B cell (primary cell): Measurements from ENCODE around the gene SLC2A13. TPM values are rescaled to one million over a fixed set of nuclear protein-coding genes. Genes with fewer than 3 reads are reported as not detected.

ENCODE experiments used
- ATAC-seq: fragments of 200-7000 bp; cut with Tn5 transposase; one replicate; pipeline ENCODE4 v1.10.0; 2021; ENCODE audit warnings: low read depth, mild to moderate bottlenecking, moderate number of reproducible peaks, moderate library complexity
- CTCF ChIA-PET: fragments of 350-600 bp; sonication (Branson Sonifier 250); formaldehyde crosslinking; loops from one replicate; lab custom pipeline; 2021; ENCODE audit warnings: antibody characterized with exemption, inconsistent platforms; lab: Charles Lee
- POLR2A ChIA-PET: fragments of 350-600 bp; sonication (Branson Sonifier 250); formaldehyde crosslinking; loops from one replicate; lab custom pipeline; 2021; ENCODE audit warnings: antibody characterized with exemption; lab: Charles Lee
- DNase-seq: peaks from one replicate; pipeline ENCODE4 v3.0.0; 2013
- H2AFZ ChIP-seq: 2 replicates; pipeline ENCODE4 v1.6.1; 2012; ENCODE audit warnings: mild to moderate bottlenecking, low read depth, low read length; ENCODE audit not compliant: insufficient read depth, poor library complexity, severe bottlenecking
- H3K27ac ChIP-seq, 2 donors: 1 replicate in 1 of 2; 2 replicates in 1 of 2; pipeline ENCODE4 v1.5.1; 2012 to 2013; ENCODE audit warnings: low read length in 2 of 2, mild to moderate bottlenecking in 2 of 2, moderate library complexity in 1 of 2
- H3K27me3 ChIP-seq, 4 experiments: fragments of 200-600 bp in 1 of 4; sonication (generic) in 1 of 4; replicated peaks in 1 of 4; 1 replicate in 2 of 4; 2 replicates in 2 of 4; pipeline versions ENCODE4 v1.6.1 to v1.7.0; 2013 to 2016; ENCODE audit warnings: low read length in 3 of 4, mild to moderate bottlenecking in 2 of 4, mixed read lengths in 1 of 4, moderate library complexity in 1 of 4; ENCODE audit not compliant: insufficient read depth in 4 of 4, control insufficient read depth in 3 of 4; ENCODE audit errors: control extremely low read depth in 1 of 4
- H3K36me3 ChIP-seq, 2 experiments: replicated peaks in 1 of 2; 1 replicate in 1 of 2; 2 replicates in 1 of 2; pipeline versions ENCODE4 v1.6.1 to v1.7.1; 2013; ENCODE audit warnings: low read length in 1 of 2; ENCODE audit not compliant: insufficient read depth in 2 of 2, control insufficient read depth in 1 of 2; ENCODE audit errors: control extremely low read depth in 1 of 2, extremely low read depth in 1 of 2
- H3K4me1 ChIP-seq, 2 donors: fragments of 200-600 bp in 1 of 2; sonication (generic) in 1 of 2; 1 replicate in 1 of 2; 2 replicates in 1 of 2; pipeline versions ENCODE4 v1.5.1 to v1.6.1; 2013 to 2017; ENCODE audit warnings: low read length in 2 of 2; ENCODE audit not compliant: control insufficient read depth in 2 of 2, insufficient read depth in 2 of 2
- H3K4me2 ChIP-seq: replicated peaks from 2 replicates; pipeline ENCODE3; 2012; ENCODE audit warnings: mild to moderate bottlenecking, low read depth, low read length; ENCODE audit not compliant: poor library complexity, severe bottlenecking
- H3K4me3 ChIP-seq, 5 experiments: fragments of 200-600 bp in 1 of 5; sonication (generic) in 1 of 5; 1 replicate in 3 of 5; 2 replicates in 2 of 5; pipeline versions ENCODE4 v1.5.1 to v1.7.0; 2011 to 2016; ENCODE audit warnings: low read length in 4 of 5, mild to moderate bottlenecking in 4 of 5, low read depth in 2 of 5, control low read depth in 1 of 5, moderate library complexity in 1 of 5; ENCODE audit not compliant: insufficient read depth in 1 of 5; ENCODE audit errors: control extremely low read depth in 1 of 5, extremely low read depth in 1 of 5
- H3K79me2 ChIP-seq: fragments of 200-600 bp; sonication (generic); one replicate; pipeline ENCODE4 v1.6.0; 2016; ENCODE audit warnings: low read length; ENCODE audit not compliant: control insufficient read depth, insufficient read depth
- H3K9ac ChIP-seq: fragments of 200-600 bp; sonication (generic); 2 replicates; pipeline ENCODE4 v1.6.1; 2017; ENCODE audit warnings: mild to moderate bottlenecking, low read length, moderate library complexity
- H3K9me3 ChIP-seq, 3 donors: one replicate each; pipeline versions ENCODE4 v1.6.1 to v1.7.1; 2013; ENCODE audit warnings: low read length in 2 of 3; ENCODE audit not compliant: control insufficient read depth in 2 of 3, insufficient read depth in 1 of 3; ENCODE audit errors: control extremely low read depth in 1 of 3
- H4K20me1 ChIP-seq: 2 replicates; pipeline ENCODE4 v1.6.0; 2012; ENCODE audit warnings: mild to moderate bottlenecking, low read length; ENCODE audit not compliant: insufficient read depth, control insufficient read depth, poor library complexity, severe bottlenecking
- H3K27ac Mint-ChIP-seq: one replicate; pipeline ENCODE4 v1.8.0; 2021; ENCODE audit warnings: mixed read lengths
- H3K27me3 Mint-ChIP-seq: one replicate; pipeline ENCODE4 v1.8.0; 2021; ENCODE audit warnings: mixed read lengths
- H3K4me1 Mint-ChIP-seq: one replicate; pipeline ENCODE4 v1.8.0; 2021; ENCODE audit warnings: mixed read lengths
- H3K4me3 Mint-ChIP-seq: one replicate; pipeline ENCODE4 v1.8.0; 2021; ENCODE audit warnings: mixed read lengths
- H3K9me3 Mint-ChIP-seq: one replicate; pipeline ENCODE4 v1.8.0; 2022; ENCODE audit warnings: mixed read lengths; ENCODE audit not compliant: insufficient read depth
- EZH2 ChIP-seq: IDR thresholded peaks from 2 replicates; pipeline ENCODE4 v1.6.1; 2012; ENCODE audit warnings: borderline replicate concordance, low read depth, mild to moderate bottlenecking, moderate library complexity, low read length; ENCODE audit not compliant: insufficient read depth, poor library complexity, severe bottlenecking
- WGBS: methylation state at CpG from one replicate; pipeline ENCODE4 v1.1.5; 2013; ENCODE audit warnings: missing lambda C conversion rate; ENCODE audit not compliant: insufficient coverage; 5-methylcytosine and 5-hydroxymethylcytosine counted together
- intact Hi-C: fragments of 100-400 bp; cut with micrococcal nuclease; formaldehyde crosslinking; loops from one replicate; pipeline ENCODE4 v1.10.0; 2022
- polyA plus RNA-seq: library from polyadenylated mRNA; depleted of rRNA; stranded (reverse); fragments of >200 nt; gene quantifications from 2 replicates; pipeline ENCODE4 v1.2.3, GENCODE V29; 2012
- total RNA-seq, 2 donors: library from RNA; stranded (reverse); fragments of 120-200 nt in 1 of 2; gene quantifications; 1 replicate in 1 of 2; 2 replicates in 1 of 2; pipeline versions ENCODE4 v1.2.3 to v1.2.4, GENCODE V29; 2013 to 2022
- TF ChIP-seq, protein P1 (sequence below): fragments of 200-600 bp; IDR thresholded peaks from one replicate; pipeline ENCODE4 v1.8.0; 2022; ENCODE audit warnings: antibody characterized with exemption, mild to moderate bottlenecking

Gene SLC2A13
- total and polyA plus RNA-seq, 2 donors (not counting 1 experiment from before 2014, with no cell fraction given), result 2.1 to 8.6 TPM

DNA sequence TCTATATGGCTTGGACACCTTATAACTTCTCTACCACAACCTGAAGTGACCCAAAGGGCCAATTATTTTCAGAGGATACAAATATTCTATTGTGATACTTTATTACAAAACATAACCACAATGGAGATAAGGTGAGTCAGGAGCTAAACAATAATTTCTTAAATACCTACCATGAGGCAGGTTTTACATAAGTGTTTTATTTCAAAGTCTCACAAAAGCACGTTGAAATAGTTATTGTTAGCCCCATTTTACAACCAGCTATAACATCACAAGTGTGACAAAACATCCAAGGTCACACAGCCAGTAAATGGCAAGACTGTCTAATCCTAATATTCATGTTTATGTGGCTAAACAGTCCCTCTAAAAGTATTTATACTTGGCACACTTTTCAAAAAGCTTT lies 40.2 kb downstream of the SLC2A13 start:
- no peak overlapping the region for H2AFZ ChIP-seq
- H3K4me2 ChIP-seq, result no peak overlapping the region
- no peak overlapping the region for H3K9ac ChIP-seq
- no peaks in the 10 kb centered on the region for H3K79me2 ChIP-seq
- H3K9me3 ChIP-seq, result no peaks in the 10 kb centered on the region
- H3K36me3 ChIP-seq, result no peaks in the 10 kb centered on the region
- POLR2A ChIA-PET, result no interaction called here
- H3K4me3 ChIP-seq, result no peak overlapping the region
- WGBS, result no CpG with 5 or more reads among the region's 1 CpG
- intact Hi-C loops, result no loop called here
- DNase-seq (no peak), ATAC-seq (no peak)
- no peak overlapping the region for H3K27ac ChIP-seq
- no peaks in the 10 kb centered on the region for H4K20me1 ChIP-seq
- Mint-ChIP-seq H3K4me1 (no peaks in the 10 kb centered on the region), H3K4me3 (no peak overlapping the region), H3K9me3 (no peaks in the 10 kb centered on the region), H3K27me3 (no peaks in the 10 kb centered on the region), H3K27ac (no peak overlapping the region)
- H3K4me1 ChIP-seq, result no peaks in the 10 kb centered on the region
- CTCF ChIA-PET, result no interaction called here
- H3K27me3 ChIP-seq, result no peaks in the 10 kb centered on the region
- no peak for TF ChIP-seq EZH2

DNA sequence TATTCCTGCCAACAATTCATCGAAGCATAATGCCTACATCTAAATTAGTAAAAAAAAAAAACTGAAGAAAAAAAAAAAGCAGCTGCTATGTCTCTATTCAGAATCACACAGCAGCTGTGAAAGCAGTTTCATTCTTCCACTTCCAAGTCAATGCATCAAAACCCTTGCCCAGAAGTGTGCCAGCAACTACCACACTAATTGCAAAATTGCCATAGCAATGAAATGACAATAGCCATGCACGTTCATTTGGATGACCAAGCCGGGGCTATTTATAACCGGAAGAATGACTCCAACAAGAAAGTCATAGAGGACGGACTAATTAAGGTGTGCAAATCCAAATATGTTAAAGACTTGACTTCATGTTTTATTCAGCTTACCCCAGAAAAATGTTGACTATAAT lies 42.5 kb downstream of the SLC2A13 start:
- Histone ChIP-seq H3K4me2 (no peak overlapping the region), H3K4me3 (no peak overlapping the region), H4K20me1 (no peaks in the 10 kb centered on the region), H3K9ac (no peak overlapping the region), H2AFZ (no peak overlapping the region), H3K9me3 (no peaks in the 10 kb centered on the region), H3K79me2 (no peaks in the 10 kb centered on the region), H3K4me1 (no peaks in the 10 kb centered on the region), H3K36me3 (no peaks in the 10 kb centered on the region), H3K27me3 (no peaks in the 10 kb centered on the region), H3K27ac (no peak overlapping the region)
- Mint-ChIP-seq H3K27ac (no peak overlapping the region), H3K27me3 (no peaks in the 10 kb centered on the region), H3K4me1 (no peaks in the 10 kb centered on the region), H3K9me3 (no peaks in the 10 kb centered on the region), H3K4me3 (no peak overlapping the region)
- POLR2A ChIA-PET, result no interaction called here
- CTCF ChIA-PET, result no interaction called here
- intact Hi-C loops, result no loop called here
- TF ChIP-seq, protein P1, sequence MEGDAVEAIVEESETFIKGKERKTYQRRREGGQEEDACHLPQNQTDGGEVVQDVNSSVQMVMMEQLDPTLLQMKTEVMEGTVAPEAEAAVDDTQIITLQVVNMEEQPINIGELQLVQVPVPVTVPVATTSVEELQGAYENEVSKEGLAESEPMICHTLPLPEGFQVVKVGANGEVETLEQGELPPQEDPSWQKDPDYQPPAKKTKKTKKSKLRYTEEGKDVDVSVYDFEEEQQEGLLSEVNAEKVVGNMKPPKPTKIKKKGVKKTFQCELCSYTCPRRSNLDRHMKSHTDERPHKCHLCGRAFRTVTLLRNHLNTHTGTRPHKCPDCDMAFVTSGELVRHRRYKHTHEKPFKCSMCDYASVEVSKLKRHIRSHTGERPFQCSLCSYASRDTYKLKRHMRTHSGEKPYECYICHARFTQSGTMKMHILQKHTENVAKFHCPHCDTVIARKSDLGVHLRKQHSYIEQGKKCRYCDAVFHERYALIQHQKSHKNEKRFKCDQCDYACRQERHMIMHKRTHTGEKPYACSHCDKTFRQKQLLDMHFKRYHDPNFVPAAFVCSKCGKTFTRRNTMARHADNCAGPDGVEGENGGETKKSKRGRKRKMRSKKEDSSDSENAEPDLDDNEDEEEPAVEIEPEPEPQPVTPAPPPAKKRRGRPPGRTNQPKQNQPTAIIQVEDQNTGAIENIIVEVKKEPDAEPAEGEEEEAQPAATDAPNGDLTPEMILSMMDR, result no peak
- TF ChIP-seq EZH2, result no peak
- ATAC-seq (no peak), DNase-seq (no peak)
- WGBS, result 100% methylated on average over 2 of the region's 5 CpGs
